HL-60 (cell line): Measurements from ENCODE around the gene ATP8A1.

Experiments
- CTCF ChIP-seq: IDR thresholded peaks from one replicate; pipeline ENCODE4 v1.5.1; 2011; ENCODE audit warnings: low read length, control low read depth, inconsistent platforms; ENCODE audit not compliant: insufficient read depth
- GABPA ChIP-seq: IDR thresholded peaks from 2 replicates; pipeline ENCODE4 v1.6.1; 2012; ENCODE audit warnings: low read depth
- SPI1 ChIP-seq: IDR thresholded peaks from 2 replicates; pipeline ENCODE4 v1.6.1; 2012; ENCODE audit warnings: low read depth, mild to moderate bottlenecking, borderline replicate concordance
- TF ChIP-seq, protein P1 (sequence below): IDR thresholded peaks from 2 replicates; pipeline ENCODE4 v1.6.1; 2012; ENCODE audit warnings: low read depth; ENCODE audit not compliant: insufficient replicate concordance

DNA sequence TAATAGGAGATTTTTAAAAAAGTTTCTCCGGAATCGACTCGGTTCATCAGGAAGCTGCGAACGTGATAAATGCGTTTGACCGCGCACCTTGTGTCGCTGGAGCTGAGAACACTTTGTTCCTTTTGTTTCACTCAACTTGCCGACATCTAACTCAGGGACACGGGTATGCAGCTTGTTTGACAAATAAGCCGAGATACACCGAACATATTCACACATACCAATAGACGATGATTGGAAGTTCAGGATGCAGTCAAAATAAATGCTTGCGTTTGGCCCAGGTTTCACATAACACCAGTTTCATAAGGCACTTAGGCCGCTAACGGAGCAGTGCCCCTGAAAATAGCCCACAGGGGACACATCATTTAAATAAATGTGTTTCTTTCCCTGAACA lies 260.5 kb downstream of the ATP8A1 start:
- TF ChIP-seq GABPA, result no peak
- TF ChIP-seq CTCF, result no peak
- TF ChIP-seq SPI1, result no peak
- TF ChIP-seq, protein P1, sequence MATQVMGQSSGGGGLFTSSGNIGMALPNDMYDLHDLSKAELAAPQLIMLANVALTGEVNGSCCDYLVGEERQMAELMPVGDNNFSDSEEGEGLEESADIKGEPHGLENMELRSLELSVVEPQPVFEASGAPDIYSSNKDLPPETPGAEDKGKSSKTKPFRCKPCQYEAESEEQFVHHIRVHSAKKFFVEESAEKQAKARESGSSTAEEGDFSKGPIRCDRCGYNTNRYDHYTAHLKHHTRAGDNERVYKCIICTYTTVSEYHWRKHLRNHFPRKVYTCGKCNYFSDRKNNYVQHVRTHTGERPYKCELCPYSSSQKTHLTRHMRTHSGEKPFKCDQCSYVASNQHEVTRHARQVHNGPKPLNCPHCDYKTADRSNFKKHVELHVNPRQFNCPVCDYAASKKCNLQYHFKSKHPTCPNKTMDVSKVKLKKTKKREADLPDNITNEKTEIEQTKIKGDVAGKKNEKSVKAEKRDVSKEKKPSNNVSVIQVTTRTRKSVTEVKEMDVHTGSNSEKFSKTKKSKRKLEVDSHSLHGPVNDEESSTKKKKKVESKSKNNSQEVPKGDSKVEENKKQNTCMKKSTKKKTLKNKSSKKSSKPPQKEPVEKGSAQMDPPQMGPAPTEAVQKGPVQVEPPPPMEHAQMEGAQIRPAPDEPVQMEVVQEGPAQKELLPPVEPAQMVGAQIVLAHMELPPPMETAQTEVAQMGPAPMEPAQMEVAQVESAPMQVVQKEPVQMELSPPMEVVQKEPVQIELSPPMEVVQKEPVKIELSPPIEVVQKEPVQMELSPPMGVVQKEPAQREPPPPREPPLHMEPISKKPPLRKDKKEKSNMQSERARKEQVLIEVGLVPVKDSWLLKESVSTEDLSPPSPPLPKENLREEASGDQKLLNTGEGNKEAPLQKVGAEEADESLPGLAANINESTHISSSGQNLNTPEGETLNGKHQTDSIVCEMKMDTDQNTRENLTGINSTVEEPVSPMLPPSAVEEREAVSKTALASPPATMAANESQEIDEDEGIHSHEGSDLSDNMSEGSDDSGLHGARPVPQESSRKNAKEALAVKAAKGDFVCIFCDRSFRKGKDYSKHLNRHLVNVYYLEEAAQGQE, result no peak
